ENCODE results near the gene DUOXA2.

DUOXA2 gene

DNA sequence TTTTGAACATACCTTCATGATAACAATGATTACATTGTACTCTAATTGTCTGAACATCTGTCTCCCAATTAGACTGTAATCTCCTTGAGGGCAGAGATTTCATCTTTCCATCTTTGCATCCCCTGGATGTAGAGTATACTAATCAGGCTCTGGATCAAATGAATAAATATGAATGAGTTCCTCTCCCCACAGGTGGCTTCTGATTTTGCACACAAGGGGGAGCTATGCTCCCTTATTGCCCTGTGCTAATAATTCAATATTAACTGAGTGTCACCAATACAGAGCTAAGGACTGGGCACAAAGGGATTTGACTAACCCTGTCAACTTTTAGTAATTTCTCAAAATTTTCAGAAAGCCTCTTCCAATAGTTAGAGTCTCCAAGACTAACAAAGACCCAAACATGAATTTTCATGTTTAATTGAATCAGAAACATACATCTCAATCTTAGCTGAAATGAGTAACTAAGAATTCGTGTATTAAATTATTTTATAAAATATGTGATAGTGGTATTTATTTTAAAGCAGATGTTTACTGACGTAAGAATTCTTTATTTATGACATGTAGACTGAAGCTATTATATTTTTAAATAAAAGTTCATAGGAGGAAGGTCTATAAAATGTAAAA is 12.5 kb downstream of the DUOXA2 start:
- no peak for FAIRE-seq
- DNase-seq (ENCODE audit: insufficient read length, low spot score), result no peak
- TF ChIP-seq SPI1 (IDR thresholded peaks at IDR 0.05; ENCODE audit: low read depth, low read length), result no peak
- no peak for TF ChIP-seq PAX5 (IDR thresholded peaks at IDR 0.05; ENCODE audit: insufficient read depth, low read length, severe bottlenecking)
- no peak for TF ChIP-seq POU2F2 (IDR thresholded peaks at IDR 0.05; ENCODE audit: low read depth, low read length)
- no peak for TF ChIP-seq POLR2AphosphoS5 (IDR thresholded peaks at IDR 0.05; ENCODE audit: low read depth, low read length)
- TF ChIP-seq POLR2A (IDR thresholded peaks at IDR 0.05; ENCODE audit: low read depth, low read length), result no peak
- TF ChIP-seq TAF1 (IDR thresholded peaks at IDR 0.05; ENCODE audit: low read depth, low read length), result no peak

DNA sequence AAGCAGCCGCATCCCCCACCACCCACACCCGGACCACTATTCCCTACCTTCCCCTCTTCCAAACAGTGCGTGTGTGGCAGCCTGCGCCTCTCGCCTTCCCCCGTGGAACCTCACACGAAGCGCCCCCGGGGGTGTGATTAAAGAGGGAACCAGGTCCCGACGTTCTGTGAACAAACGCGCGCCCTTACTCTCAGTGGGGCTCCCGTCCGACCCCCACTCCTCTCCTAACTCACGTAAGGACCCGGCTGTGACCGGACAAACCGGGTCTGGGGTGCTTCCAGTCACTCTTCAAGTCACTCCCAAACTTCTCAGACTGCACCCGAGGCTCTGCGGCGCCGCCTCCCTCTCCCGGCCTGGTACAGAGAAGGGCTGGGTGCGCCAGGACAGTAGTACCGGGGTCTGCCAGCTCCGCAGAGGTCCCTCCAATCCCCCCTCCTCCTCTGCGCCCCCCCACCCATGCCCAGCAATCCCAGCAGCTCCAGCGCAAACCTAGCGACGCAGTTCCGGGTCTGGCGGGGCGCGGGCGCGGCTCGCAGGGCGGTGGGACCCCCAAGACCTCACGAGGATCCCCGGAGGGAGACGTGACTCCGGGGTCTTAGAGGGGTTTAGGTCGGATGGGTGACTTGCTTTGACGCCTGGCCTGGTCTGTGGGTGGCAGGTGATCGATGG is 15.0 kb downstream of the DUOXA2 start:
- FAIRE-seq (no peak), DNase-seq (ENCODE audit: insufficient read length, low spot score) (no peak)
- no peak for TF ChIP-seq POU2F2 (IDR thresholded peaks at IDR 0.05; ENCODE audit: low read depth, low read length)
- TF ChIP-seq POLR2AphosphoS5 (IDR thresholded peaks at IDR 0.05; ENCODE audit: low read depth, low read length), result no peak
- no peak for TF ChIP-seq POLR2A (IDR thresholded peaks at IDR 0.05; ENCODE audit: low read depth, low read length)
- TF ChIP-seq PAX5 (IDR thresholded peaks at IDR 0.05; ENCODE audit: insufficient read depth, low read length, severe bottlenecking), result no peak

DNA sequence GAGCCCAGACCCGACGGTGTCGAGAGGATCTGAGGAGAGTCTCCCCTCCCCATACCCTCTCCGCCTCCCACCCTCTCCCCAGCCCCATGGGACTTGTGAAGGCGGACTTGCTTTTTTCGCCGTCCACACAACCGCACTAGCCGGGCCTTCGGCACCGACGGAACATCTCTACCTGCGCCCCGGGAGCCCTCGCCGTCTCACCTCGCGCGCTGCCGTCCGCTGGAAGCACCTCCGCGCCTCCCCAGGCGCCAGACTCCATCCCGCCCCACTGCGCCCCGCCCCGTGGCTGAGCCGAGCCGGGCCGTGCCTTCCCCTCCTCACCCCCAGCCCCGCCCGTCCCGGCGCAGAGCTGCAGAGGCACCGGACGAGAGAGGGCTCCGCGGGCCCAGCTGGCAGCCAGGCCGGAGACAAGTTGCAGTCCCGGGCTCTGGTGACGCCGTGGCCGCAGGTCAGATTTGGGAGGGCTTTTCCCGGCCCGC is 15.6 kb downstream of the DUOXA2 start, which contains the start of the genes DUOX1 and DUOXA1:
DUOX1 (plus strand) TSS at position 344 of the 479 bp plus-strand sequence. CDS start 1,973 bp downstream, outside the sequence.
DUOXA1 (minus strand) TSS at position 229 of the 479 bp plus-strand sequence. CDS start 6,865 bp downstream, outside the sequence.
- FAIRE-seq (no peak), DNase-seq (ENCODE audit: insufficient read length, low spot score) (no peak)
- TF ChIP-seq PAX5 (IDR thresholded peaks at IDR 0.05; ENCODE audit: insufficient read depth, low read length, severe bottlenecking) (no peak), POLR2A (IDR thresholded peaks at IDR 0.05; ENCODE audit: low read depth, low read length) (no peak), POLR2AphosphoS5 (IDR thresholded peaks at IDR 0.05; ENCODE audit: low read depth, low read length) (no peak), POU2F2 (IDR thresholded peaks at IDR 0.05; ENCODE audit: low read depth, low read length) (no peak), TAF1 (IDR thresholded peaks at IDR 0.05; ENCODE audit: low read depth, low read length) (no peak), SPI1 (IDR thresholded peaks at IDR 0.05; ENCODE audit: low read depth, low read length) (no peak)

DNA sequence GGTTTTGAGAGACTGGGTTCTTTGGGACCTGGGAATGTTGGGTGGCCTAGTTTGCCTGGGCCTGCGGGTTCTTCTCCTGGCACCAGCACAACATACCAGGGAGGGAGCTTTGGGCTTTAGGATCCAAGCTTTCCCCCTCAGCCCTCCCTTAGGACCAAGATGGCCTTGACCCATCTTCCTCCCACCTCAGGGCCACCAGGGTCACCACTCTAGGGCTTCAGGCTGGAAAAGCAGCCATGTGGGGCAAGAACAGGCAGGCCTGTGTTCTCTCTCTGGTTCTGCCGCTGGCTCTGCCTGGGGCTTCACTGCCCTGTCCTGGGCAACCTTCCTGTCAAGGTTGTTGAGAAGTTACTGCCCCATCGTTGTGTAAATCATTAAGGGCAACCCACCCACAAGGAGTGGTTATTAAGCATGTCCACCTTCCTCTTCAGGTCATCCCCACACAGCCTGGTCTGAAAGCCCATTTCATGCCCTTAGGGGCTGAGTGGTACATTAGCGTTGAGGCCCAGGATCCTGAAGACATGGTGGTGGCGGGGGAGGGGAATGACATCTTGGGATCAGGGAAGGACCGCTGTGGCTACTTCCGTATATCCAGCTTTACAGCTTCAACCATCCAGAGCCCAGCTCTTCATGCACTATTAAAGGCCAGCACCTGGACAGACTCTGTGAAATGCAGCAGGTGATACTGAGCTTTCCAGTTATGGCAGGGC is 16.3 kb downstream of the DUOXA2 start:
- no peak for FAIRE-seq
- TF ChIP-seq POU2F2 (IDR thresholded peaks at IDR 0.05; ENCODE audit: low read depth, low read length) (no peak), POLR2AphosphoS5 (IDR thresholded peaks at IDR 0.05; ENCODE audit: low read depth, low read length) (no peak), TAF1 (IDR thresholded peaks at IDR 0.05; ENCODE audit: low read depth, low read length) (no peak), POLR2A (IDR thresholded peaks at IDR 0.05; ENCODE audit: low read depth, low read length) (no peak), PAX5 (IDR thresholded peaks at IDR 0.05; ENCODE audit: insufficient read depth, low read length, severe bottlenecking) (no peak), SPI1 (IDR thresholded peaks at IDR 0.05; ENCODE audit: low read depth, low read length) (no peak)
- no peak for DNase-seq (ENCODE audit: insufficient read length, low spot score)

DNA sequence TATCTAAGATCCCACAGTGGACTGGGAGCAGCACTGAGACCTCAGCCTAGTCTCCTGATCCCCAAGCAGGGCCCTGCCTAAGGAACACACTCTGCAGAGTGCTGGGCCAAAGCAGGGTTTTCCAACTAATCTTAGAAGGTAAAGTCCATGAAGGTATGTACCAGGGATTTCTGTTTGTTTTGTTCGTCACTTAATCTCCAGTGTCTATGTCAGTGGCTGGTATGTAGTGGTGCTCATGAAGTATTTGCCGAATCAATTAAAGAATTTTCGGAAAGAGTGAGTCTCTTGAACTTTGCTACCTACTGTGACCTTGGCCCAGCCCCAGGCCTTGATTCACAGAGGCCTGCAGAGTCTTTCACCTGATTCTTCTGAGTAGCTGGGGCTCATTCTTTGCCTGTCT is 17.4 kb downstream of the DUOXA2 start:
- FAIRE-seq (no peak), DNase-seq (ENCODE audit: insufficient read length, low spot score) (no peak)
- TF ChIP-seq POU2F2 (IDR thresholded peaks at IDR 0.05; ENCODE audit: low read depth, low read length) (no peak), TAF1 (IDR thresholded peaks at IDR 0.05; ENCODE audit: low read depth, low read length) (no peak), POLR2A (IDR thresholded peaks at IDR 0.05; ENCODE audit: low read depth, low read length) (no peak), SPI1 (IDR thresholded peaks at IDR 0.05; ENCODE audit: low read depth, low read length) (no peak), POLR2AphosphoS5 (IDR thresholded peaks at IDR 0.05; ENCODE audit: low read depth, low read length) (no peak), PAX5 (IDR thresholded peaks at IDR 0.05; ENCODE audit: insufficient read depth, low read length, severe bottlenecking) (no peak)

DNA sequence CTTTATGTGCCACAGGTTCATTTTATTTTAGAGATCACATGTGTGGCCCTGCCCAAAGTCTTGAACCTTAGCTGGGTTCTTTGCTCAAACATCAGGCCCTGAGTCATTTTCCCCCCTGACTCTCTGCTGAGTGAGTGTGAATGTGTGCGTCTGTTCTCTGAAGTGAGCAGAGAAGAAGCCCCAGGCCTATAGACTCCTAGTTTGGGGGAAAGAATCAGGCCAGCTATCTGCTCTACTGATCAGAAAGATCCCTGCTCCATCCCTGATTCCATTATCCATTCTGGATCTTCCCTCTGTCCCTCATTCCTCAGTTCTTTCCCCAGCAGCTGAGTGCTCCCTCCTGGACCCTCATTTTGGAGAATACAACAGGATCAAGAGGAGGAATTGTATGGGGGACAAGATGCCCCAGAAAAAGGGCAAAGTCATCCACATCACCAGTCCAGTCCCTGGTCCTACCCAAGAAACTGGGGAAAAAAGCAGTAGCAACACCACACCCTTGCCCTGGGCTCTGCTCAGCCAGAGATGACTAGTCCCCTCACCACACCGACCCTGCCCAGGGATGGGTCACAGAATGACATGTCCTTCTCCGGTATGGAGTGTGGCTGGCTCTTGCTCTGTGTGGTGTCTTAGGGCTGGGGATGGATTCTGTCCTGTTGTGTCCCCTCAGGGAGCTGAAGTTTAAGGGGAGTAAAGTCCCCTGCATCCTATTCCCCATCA is 18.9 kb downstream of the DUOXA2 start:
- no peak for TF ChIP-seq POLR2A (IDR thresholded peaks at IDR 0.05; ENCODE audit: low read depth, low read length)
- FAIRE-seq (no peak), DNase-seq (ENCODE audit: insufficient read length, low spot score) (no peak)

DNA sequence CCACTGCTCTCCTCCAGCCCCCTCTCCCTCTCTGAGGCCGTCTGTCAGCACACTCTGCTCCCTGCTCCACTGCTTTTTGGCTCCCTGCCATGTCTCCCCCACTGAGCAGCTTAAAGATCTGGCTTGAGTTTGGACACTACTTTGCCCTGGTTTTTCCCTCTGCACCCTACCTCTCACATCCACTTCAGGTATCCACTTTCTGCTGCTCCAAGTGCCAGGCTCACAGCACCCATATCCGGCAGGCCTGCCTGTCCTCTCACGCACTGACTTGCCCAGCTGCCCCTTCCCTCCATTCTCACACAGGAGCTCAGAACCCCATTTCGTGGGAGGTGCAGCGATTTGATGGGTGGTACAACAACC is 19.4 kb downstream of the DUOXA2 start:
- DNase-seq (ENCODE audit: insufficient read length, low spot score) (no peak), FAIRE-seq (no peak)
- TF ChIP-seq TAF1 (IDR thresholded peaks at IDR 0.05; ENCODE audit: low read depth, low read length) (no peak), PAX5 (IDR thresholded peaks at IDR 0.05; ENCODE audit: insufficient read depth, low read length, severe bottlenecking) (no peak), SPI1 (IDR thresholded peaks at IDR 0.05; ENCODE audit: low read depth, low read length) (no peak), POU2F2 (IDR thresholded peaks at IDR 0.05; ENCODE audit: low read depth, low read length) (no peak), POLR2AphosphoS5 (IDR thresholded peaks at IDR 0.05; ENCODE audit: low read depth, low read length) (no peak), POLR2A (IDR thresholded peaks at IDR 0.05; ENCODE audit: low read depth, low read length) (no peak)

DNA sequence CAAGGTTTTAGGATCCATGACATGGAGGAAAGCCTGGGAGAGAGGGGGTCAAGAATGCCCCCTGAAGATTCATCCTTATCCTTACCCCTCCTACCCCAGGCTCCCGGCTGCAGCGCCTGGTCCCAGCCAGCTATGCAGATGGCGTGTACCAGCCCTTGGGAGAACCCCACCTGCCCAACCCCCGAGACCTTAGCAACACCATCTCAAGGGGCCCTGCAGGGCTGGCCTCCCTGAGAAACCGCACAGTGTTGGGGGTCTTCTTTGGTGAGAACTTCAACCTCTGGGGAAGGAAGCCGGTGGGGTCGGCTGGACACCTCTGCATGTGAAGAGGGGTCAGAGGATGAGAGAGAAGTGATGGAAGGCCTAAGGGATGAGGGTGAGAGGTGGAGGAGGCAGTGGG is 19.9 kb downstream of the DUOXA2 start:
- FAIRE-seq (no peak), DNase-seq (ENCODE audit: insufficient read length, low spot score) (no peak)
- no peak for TF ChIP-seq POLR2A (IDR thresholded peaks at IDR 0.05; ENCODE audit: low read depth, low read length)
- no peak for TF ChIP-seq SPI1 (IDR thresholded peaks at IDR 0.05; ENCODE audit: low read depth, low read length)
- TF ChIP-seq TAF1 (IDR thresholded peaks at IDR 0.05; ENCODE audit: low read depth, low read length), result no peak

Measured in GM12891 (cell line).